ENCODE data around the gene CRKL. TPM values are rescaled to one million over a fixed set of nuclear protein-coding genes. Genes with fewer than 3 reads are reported as not detected.
"Not testable (repeated sequence)": the region's sequence is repeated elsewhere in the genome, so short reads cannot be mapped to it uniquely, and the experiment has no call there.

CRKL gene
- total and polyA plus RNA-seq, 9 donors = 36.4 to 56.8 (median 45.2) TPM

DNA sequence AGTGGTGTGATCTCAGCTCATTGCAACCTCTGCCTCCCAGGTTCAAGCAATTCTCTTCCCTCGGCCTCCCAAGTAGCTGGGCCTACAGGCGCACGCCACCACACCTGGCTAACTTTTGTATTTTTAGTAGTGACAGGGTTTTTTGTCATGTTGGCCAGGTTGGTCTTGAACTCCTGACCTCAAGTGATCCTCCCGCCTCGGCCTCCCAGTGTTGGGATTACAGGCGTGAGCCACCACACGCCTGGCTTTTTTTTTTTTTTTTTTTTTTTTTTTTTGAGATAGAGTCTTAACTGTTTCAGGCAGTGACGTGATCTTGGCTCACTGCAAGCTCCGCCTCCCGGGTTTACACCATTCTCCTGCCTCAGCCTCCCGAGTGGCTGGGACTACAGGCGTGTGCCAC is 13.2 kb downstream of the CRKL start:
- WGBS (ENCODE audit: insufficient coverage) = 80% methylated on average over 1 of the region's 12 CpGs
- H3K27ac ChIP-seq (ENCODE audit: low read length); H3K4me1 ChIP-seq (ENCODE audit: control insufficient read depth, insufficient read depth, low read length); H3K4me3 ChIP-seq (ENCODE audit: low read length); H3K9me3 ChIP-seq (replicated peaks; ENCODE audit: control insufficient read depth, low read depth, low read length); DNase-seq; H3K27me3 ChIP-seq (ENCODE audit: control insufficient read depth, insufficient read depth, low read length): not testable (repeated sequence)
- H3K36me3 ChIP-seq (ENCODE audit: control insufficient read depth, insufficient read depth, low read length) = peaks cover 13% of the 10 kb centered on the region

DNA sequence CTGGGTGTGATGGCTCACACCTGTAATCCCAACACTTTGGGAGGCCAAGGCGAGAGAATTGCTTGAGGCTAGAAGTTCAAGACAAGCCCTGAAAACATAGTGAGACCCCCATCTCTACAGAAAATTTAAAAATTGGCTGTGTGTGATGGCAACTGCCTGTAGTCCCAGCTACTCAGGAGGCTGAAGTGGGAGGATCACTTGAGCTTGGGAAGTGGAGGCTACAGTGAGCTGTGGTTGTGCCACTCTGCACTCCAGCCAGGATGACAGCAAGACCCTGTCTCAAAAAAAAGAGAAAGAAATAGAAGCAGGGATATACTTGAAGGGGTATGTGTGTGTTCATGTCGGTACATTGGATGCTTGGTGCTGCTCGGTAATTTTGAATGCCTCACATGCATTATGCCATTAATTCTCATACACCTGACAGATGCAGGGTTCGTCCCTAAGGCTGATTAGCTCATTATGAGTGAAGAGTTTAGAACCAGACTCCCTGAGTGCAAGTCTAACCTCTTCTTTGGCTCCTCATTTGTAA is 14.0 kb downstream of the CRKL start:
- H3K4me3 ChIP-seq (ENCODE audit: low read length) = no peak overlapping the region
- H3K36me3 ChIP-seq (ENCODE audit: control insufficient read depth, insufficient read depth, low read length) = peaks cover 20% of the 10 kb centered on the region
- H3K27ac ChIP-seq (ENCODE audit: low read length) = no peak overlapping the region
- H3K27me3 ChIP-seq (ENCODE audit: control insufficient read depth, insufficient read depth, low read length) = no peaks in the 10 kb centered on the region
- DNase-seq = no peak
- WGBS (ENCODE audit: insufficient coverage) = no CpG with 5 or more reads among the region's 4 CpGs
- no peaks in the 10 kb centered on the region for H3K4me1 ChIP-seq (ENCODE audit: control insufficient read depth, insufficient read depth, low read length)
- no peaks in the 10 kb centered on the region for H3K9me3 ChIP-seq (replicated peaks; ENCODE audit: control insufficient read depth, low read depth, low read length)

DNA sequence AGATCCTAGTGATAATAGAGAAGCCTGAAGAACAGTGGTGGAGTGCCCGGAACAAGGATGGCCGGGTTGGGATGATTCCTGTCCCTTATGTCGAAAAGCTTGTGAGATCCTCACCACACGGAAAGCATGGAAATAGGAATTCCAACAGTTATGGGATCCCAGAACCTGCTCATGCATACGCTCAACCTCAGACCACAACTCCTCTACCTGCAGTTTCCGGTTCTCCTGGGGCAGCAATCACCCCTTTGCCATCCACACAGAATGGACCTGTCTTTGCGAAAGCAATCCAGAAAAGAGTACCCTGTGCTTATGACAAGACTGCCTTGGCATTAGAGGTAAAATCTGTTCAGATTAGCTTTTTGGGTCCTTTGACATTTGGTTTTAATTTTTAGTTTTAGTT is 16.7 kb downstream of the CRKL start:
- no peak overlapping the region for H3K4me3 ChIP-seq (ENCODE audit: low read length)
- H3K27me3 ChIP-seq (ENCODE audit: control insufficient read depth, insufficient read depth, low read length) = no peaks in the 10 kb centered on the region
- 90% methylated on average over 3 of the region's 7 CpGs for WGBS (ENCODE audit: insufficient coverage)
- DNase-seq = no peak
- H3K36me3 ChIP-seq (ENCODE audit: control insufficient read depth, insufficient read depth, low read length) = peaks cover 30% of the 10 kb centered on the region
- peaks cover 6% of the 10 kb centered on the region for H3K4me1 ChIP-seq (ENCODE audit: control insufficient read depth, insufficient read depth, low read length)
- H3K9me3 ChIP-seq (replicated peaks; ENCODE audit: control insufficient read depth, low read depth, low read length) = no peaks in the 10 kb centered on the region
- H3K27ac ChIP-seq (ENCODE audit: low read length) = no peak overlapping the region

DNA sequence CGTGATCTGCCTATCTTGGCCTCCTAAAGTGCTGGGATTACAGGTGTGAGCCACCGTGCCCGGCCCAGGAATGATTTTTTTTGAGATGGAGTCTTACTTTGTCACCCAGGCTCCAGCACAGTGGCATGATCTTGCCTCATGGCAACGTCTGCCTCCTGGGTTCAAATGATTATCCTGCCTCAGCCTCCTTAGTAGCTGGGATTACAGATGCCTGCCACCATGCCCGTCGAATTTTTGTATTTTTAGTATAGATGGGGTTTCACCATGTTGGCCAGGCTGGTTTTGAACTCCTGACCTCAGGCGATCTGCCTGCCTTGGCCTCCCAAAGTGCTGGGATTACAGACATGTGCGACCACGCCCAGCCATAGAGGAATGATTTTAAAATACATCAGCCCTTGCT is 17.8 kb downstream of the CRKL start:
- H3K36me3 ChIP-seq (ENCODE audit: control insufficient read depth, insufficient read depth, low read length) = peaks cover 30% of the 10 kb centered on the region
- DNase-seq; H3K9me3 ChIP-seq (replicated peaks; ENCODE audit: control insufficient read depth, low read depth, low read length); H3K27ac ChIP-seq (ENCODE audit: low read length); H3K4me1 ChIP-seq (ENCODE audit: control insufficient read depth, insufficient read depth, low read length); H3K4me3 ChIP-seq (ENCODE audit: low read length); H3K27me3 ChIP-seq (ENCODE audit: control insufficient read depth, insufficient read depth, low read length): not testable (repeated sequence)
- 95% methylated on average over 4 of the region's 9 CpGs for WGBS (ENCODE audit: insufficient coverage)

DNA sequence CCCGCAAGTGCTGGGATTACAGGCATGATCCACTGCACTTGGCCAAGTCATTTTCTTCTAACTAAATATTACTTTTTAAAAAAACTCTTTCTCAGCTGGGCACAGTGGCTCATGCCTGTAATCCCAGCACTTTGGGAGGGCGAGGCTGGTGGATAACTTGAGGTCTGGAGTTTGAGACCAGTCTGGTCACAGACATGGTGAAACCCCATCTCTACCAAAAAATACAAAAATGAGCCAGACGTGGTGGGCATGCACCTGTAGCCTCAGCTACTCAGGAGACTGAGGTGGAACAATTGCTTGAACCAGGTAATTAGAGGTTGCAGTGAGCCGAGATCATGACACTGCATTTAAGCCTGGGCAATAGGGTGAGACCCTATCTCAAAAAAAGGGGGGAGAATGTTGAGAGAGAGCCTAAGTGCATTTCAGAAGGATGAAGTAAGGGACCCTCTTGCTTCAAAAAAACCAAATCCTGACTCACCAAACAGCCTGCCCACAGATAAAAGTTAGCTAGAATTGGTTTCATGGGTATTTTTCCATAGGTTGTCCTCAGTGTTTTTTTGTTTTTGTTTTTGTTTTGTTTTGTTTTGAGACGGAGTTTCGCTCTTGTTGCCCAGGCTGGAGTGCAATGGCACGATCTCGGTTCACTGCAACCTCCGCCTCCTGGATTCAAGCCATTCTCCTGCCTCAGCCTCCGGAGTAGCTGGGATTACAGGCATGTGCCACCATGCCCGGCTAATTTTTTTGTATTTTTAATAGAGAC is 18.8 kb downstream of the CRKL start:
- 76% methylated on average over 8 of the region's 11 CpGs for WGBS (ENCODE audit: insufficient coverage)
- not testable (repeated sequence) for H3K27ac ChIP-seq (ENCODE audit: low read length); H3K9me3 ChIP-seq (replicated peaks; ENCODE audit: control insufficient read depth, low read depth, low read length); H3K4me3 ChIP-seq (ENCODE audit: low read length); H3K4me1 ChIP-seq (ENCODE audit: control insufficient read depth, insufficient read depth, low read length); DNase-seq; H3K27me3 ChIP-seq (ENCODE audit: control insufficient read depth, insufficient read depth, low read length)
- H3K36me3 ChIP-seq (ENCODE audit: control insufficient read depth, insufficient read depth, low read length) = peaks cover 30% of the 10 kb centered on the region

DNA sequence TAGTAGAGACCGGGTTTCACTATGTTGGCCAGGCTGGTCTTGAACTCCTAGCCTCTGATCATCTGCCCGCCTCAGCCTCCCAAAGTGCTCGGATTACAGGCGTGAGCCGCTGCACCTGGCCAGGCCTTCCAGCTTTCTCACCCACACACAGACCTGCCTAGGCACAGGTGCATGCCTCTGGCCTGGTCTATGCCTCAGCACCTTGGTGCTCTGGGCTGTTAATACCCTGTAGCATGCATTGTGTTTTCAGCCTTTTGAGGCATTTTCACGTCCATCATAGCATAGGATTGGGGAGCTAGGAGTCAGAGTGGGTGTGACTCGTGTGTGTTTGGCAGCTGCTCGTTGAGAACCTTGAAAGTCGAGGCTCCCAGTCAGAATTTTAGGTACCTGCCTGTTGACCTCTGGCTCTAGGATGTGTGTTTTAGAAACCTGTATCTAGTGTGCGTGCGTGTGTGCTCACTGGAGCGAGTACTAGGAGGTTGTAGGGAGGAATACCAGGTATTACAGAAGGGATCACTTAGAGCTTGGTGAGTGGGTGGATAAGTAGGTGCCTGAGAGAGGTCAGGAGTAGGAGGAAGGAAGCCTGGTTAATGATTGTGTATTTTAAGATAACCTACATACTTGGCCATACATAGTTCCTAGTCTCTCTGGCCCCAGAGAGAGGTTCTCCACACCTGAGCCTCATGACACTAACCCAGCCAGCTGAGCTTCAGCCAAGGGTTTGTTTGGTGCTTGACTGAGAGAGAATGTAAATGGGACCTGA is 20.0 kb downstream of the CRKL start:
- H3K27me3 ChIP-seq (ENCODE audit: control insufficient read depth, insufficient read depth, low read length) = no peaks in the 10 kb centered on the region
- no peak overlapping the region for H3K4me3 ChIP-seq (ENCODE audit: low read length)
- peaks cover 6% of the 10 kb centered on the region for H3K4me1 ChIP-seq (ENCODE audit: control insufficient read depth, insufficient read depth, low read length)
- no peak overlapping the region for H3K27ac ChIP-seq (ENCODE audit: low read length)
- peaks cover 30% of the 10 kb centered on the region for H3K36me3 ChIP-seq (ENCODE audit: control insufficient read depth, insufficient read depth, low read length)
- no peak for DNase-seq
- H3K9me3 ChIP-seq (replicated peaks; ENCODE audit: control insufficient read depth, low read depth, low read length) = no peaks in the 10 kb centered on the region
- WGBS (ENCODE audit: insufficient coverage) = 67% methylated on average over 12 of the region's 12 CpGs

GRCh38 chr22:20937794-20938671 is 20.8 kb downstream of the CRKL start:
- no peak for DNase-seq
- Histone ChIP-seq H3K4me3 (ENCODE audit: low read length) (no peak overlapping the region), H3K9me3 (replicated peaks; ENCODE audit: control insufficient read depth, low read depth, low read length) (no peaks in the 10 kb centered on the region), H3K27me3 (ENCODE audit: control insufficient read depth, insufficient read depth, low read length) (no peaks in the 10 kb centered on the region), H3K36me3 (ENCODE audit: control insufficient read depth, insufficient read depth, low read length) (peaks cover 30% of the 10 kb centered on the region), H3K27ac (ENCODE audit: low read length) (no peak overlapping the region), H3K4me1 (ENCODE audit: control insufficient read depth, insufficient read depth, low read length) (peaks cover 6% of the 10 kb centered on the region)
- 67% methylated on average over 1 of the region's 8 CpGs for WGBS (ENCODE audit: insufficient coverage)

- not testable (repeated sequence) for H3K4me1 ChIP-seq (ENCODE audit: control insufficient read depth, insufficient read depth, low read length); H3K4me3 ChIP-seq (ENCODE audit: low read length)
- 100% methylated on average over 1 of the region's 14 CpGs for WGBS (ENCODE audit: insufficient coverage)
Observed at GRCh38 chr22:20939457-20940185, 22.4 kb downstream of the CRKL start.

DNA sequence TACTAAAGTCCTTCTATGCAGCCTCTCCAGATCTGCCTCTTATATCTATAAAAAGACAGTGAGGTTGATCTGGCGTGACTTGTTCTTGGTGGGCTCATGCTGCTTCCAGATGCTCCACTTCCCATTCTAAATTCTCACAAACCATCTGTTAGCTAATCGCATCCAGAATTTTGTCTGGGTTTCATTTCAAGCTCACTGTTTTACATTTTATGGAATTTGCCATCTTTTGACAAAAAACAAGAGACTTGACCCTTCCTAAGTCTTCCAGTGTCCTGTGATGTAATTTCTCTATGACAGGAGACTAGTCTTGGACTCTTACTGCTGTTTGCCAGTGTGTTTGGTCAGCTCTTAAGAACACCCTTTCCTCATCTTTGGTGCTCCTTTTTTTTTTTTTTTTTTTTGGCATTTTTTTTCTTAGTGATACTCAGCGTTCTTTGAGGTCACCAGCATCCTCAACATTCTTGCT is 23.0 kb downstream of the CRKL start:
- peaks cover 6% of the 10 kb centered on the region for H3K4me1 ChIP-seq (ENCODE audit: control insufficient read depth, insufficient read depth, low read length)
- H3K4me3 ChIP-seq (ENCODE audit: low read length) = no peak overlapping the region
- no peaks in the 10 kb centered on the region for H3K9me3 ChIP-seq (replicated peaks; ENCODE audit: control insufficient read depth, low read depth, low read length)
- no CpG with 5 or more reads among the region's 3 CpGs for WGBS (ENCODE audit: insufficient coverage)
- H3K27ac ChIP-seq (ENCODE audit: low read length) = no peak overlapping the region
- H3K36me3 ChIP-seq (ENCODE audit: control insufficient read depth, insufficient read depth, low read length) = peaks cover 18% of the 10 kb centered on the region
- peak; percentile 46 for DNase-seq
- no peaks in the 10 kb centered on the region for H3K27me3 ChIP-seq (ENCODE audit: control insufficient read depth, insufficient read depth, low read length)

More at GRCh38 chr22:20939457-20940185, 22.4 kb downstream of the CRKL start:
- H3K27ac ChIP-seq (ENCODE audit: low read length); DNase-seq; H3K27me3 ChIP-seq (ENCODE audit: control insufficient read depth, insufficient read depth, low read length); H3K9me3 ChIP-seq (replicated peaks; ENCODE audit: control insufficient read depth, low read depth, low read length): not testable (repeated sequence)
- H3K36me3 ChIP-seq (ENCODE audit: control insufficient read depth, insufficient read depth, low read length) = peaks cover 22% of the 10 kb centered on the region

All from muscle of leg (tissue), 11 donors.